GM18499 (cell line): ENCODE results near the gene NKAIN1.
"Not testable (repeated sequence)": the region's sequence is repeated elsewhere in the genome, so short reads cannot be mapped to it uniquely, and the experiment has no call there.

Experiments
- ATAC-seq: cut with Tn5 transposase; IDR thresholded peaks from one replicate; pipeline ENCODE4 v1.9.1; 2021; ENCODE audit warnings: moderate number of reproducible peaks; ENCODE audit not compliant: insufficient read depth, unreplicated experiment

The NKAIN1 gene

DNA sequence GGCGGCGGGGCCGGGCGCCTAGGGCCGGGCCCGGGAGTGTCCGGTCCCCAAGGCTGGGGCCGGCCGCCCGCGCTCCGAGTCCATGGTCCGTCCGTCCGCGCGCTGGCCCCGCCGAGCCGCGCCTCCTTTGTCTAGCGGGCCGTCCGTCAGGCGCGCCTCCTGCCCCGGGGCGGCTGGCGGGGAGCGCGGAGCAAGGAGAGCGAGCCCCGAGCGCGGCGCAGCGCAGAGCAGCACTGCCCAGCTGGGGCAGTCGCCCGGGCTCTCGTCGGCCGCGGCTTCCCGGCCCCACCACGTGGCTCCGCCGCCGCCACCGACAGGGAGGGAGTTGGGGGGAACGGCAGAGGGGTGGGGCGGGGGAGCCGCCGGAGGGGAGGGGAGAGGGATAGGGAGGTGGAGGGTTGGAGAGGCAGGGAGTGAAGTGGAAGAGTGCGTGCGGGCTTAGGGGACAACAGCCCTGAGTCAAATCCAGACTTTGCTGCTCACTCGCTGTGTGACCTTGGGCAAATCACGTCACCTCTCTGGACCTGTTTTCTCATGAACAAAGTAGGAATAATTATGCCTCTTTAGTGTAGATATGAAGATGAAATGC lies at the start of gene NKAIN1:
Gene NKAIN1 (minus strand): TSS at position 235 of the 589 bp plus-strand sequence. CDS start 340 bp downstream, outside the sequence.
- no peak for ATAC-seq

DNA sequence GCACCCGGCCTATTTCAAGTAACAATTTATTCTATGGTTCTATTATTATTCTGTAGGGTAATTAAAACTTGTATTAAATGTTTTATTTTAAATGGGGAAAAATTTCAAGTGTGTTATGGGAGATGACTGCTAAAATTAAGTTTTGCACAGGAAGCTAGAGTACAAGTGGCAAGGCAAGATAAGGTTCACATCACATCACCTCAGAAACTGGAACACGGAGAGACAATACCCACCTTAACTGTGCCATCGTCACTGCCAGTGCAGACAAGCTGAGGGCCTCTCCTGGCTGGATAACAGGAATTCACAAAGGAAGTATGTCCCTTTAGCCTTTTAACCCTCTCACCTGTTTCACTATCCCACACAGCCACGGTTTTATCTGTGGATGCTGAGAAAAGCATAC lies 49.3 kb upstream of the NKAIN1 start:
- no peak for ATAC-seq

DNA sequence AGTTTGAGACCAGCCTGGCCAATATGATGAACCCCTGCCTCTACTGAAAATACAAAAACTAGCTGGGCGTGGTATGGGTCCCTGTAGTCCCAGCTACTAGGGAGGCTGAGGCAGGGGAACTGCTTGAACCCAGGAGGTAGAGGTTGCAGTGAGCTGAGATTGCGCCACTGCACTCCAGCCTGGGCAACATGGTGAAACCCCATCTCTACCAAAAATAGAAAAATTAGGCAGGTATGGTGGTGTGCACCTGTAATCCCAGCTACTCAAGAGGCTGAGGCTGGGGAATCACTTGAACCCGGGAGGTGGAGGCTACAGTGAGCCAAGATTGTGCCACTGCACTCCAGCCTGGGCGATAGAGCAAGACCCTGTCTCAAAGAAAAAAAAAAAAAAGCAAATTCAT lies 48.1 kb upstream of the NKAIN1 start:
- not testable (repeated sequence) for ATAC-seq

GRCh38 chr1:31282426-31282825 lies 42.7 kb upstream of the NKAIN1 start:
- not testable (repeated sequence) for ATAC-seq

GRCh38 chr1:31273619-31274018 lies 33.9 kb upstream of the NKAIN1 start:
- ATAC-seq, result no peak

DNA sequence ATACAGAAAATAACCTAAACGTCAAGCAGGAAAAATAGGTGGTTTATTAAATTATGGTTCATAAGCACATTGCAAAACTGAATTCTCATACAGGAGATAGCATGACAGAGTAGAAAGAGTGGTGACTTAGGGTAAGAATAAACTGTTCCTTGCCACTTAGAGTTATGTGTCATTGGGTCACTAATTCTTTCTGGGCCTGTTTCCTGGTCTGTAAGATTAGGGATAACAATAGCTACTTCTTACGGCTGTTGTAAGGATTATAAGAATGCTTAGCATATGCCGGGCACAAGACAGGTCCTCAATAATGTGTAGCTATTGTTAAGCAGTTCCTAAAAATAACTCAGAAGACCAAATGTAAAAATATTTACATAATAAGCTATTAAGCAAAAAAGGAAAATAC lies 32.7 kb upstream of the NKAIN1 start:
- ATAC-seq, result no peak

DNA sequence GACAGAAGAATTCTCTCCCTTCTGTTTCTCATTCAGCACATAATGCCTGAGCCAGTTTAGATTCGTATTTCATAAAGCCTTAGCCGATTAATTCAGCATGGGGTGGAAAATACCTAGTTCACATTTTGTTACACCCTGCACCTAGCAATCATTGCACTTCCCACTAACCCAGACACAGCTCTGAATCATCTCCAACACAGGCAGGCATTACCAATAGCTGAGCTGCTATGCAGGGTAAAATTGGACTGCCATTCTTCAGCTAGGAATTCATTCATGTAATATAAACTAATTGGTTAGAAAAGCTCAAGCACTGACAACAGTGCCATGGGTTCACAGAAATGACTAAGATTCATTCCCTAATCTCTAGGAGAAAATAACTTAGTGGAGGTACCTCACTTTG lies 26.9 kb upstream of the NKAIN1 start:
- ATAC-seq, result no peak

GRCh38 chr1:31264790-31265386 lies 25.2 kb upstream of the NKAIN1 start:
- no peak for ATAC-seq

- no peak for ATAC-seq
Observed at GRCh38 chr1:31263408-31263807, 23.7 kb upstream of the NKAIN1 start.

- ATAC-seq, result not testable (repeated sequence)
Observed at GRCh38 chr1:31262393-31262792, 22.7 kb upstream of the NKAIN1 start.

GRCh38 chr1:31261916-31262315 lies 22.2 kb upstream of the NKAIN1 start:
- ATAC-seq, result no peak

DNA sequence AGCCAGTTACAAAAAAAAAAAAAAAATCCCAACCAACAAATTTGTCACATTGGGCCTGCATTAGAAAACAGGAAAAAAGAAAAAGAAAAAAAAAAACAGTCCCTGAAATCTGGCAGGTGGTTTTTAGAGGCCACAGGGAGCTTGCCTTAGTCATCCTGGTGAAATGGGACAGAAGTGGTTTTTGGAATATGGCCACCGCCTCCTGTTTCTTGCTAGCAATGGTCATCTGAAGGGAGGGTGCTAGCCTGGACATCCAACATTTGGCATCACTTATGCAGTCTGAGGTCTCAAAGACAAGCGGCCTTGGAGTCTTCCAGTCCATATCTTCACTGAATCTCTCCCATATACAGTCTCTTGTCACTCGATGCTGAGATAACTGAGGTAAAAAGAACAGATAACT lies 20.1 kb upstream of the NKAIN1 start:
- no peak for ATAC-seq

- ATAC-seq, result no peak
Observed at GRCh38 chr1:31258581-31258980, 18.9 kb upstream of the NKAIN1 start.

- no peak for ATAC-seq
Observed at GRCh38 chr1:31257213-31257612, 17.5 kb upstream of the NKAIN1 start.

DNA sequence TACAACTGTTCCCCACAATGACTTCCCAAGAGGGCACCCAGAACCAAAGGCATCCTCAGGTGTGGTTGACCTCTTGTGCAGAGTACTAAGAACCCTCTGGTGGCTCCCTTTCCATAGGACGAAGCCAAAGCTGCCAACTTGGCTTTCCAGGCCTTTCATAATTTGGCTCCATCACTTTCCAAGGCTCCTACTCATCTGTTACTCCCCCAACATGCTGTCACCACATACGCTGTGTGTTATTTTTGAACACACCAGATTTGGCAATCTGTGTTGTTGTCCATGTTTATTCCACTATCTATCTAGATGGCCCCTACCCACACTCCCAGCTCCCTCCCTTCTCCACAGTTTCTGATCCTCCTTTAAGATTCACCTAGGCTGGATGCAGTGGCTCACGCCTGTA lies 10.2 kb upstream of the NKAIN1 start:
- no peak for ATAC-seq

GRCh38 chr1:31248276-31248675 lies 8.6 kb upstream of the NKAIN1 start:
- ATAC-seq, result no peak

GRCh38 chr1:31244326-31244725 lies 4.6 kb upstream of the NKAIN1 start:
- no peak for ATAC-seq

GRCh38 chr1:31243501-31244286 lies 4.0 kb upstream of the NKAIN1 start:
- ATAC-seq, result no peak

- no peak for ATAC-seq
Observed at GRCh38 chr1:31241321-31241720, 1.6 kb upstream of the NKAIN1 start.

DNA sequence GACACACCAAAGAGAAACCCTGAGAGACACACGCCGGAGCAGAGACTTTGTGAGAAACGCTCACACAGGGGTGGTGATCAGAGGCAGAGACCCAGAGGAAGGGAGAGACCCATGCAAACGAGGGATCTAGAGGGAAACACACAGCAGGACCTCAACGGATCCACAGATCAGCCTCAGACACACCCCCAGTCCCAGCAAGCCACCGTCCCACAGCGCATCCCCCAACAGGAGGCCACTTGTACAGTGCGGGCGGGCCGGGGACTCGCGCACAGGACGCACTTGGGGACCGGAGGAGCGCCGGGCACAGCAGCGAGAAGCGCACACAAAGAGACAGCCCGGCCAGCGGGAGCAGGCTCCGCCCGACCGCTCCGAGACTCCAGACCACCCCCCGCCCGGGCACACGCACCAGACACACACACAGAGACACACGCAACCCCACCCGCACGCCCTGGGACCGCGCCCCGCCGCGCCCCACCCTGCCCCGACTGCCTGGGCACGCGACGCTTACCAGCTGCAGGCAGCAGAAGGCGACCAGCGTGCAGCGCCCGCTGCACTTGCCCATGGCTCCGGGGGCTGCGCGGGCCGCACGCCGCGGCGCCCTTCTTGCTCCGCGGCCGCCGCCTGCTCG lies 587 bp downstream of the NKAIN1 start:
- ATAC-seq, result no peak

GRCh38 chr1:31238612-31238985 lies 1.1 kb downstream of the NKAIN1 start:
- ATAC-seq, result no peak
